Measurements from ENCODE around the gene IFI27L1. TPM values are rescaled to one million over a fixed set of nuclear protein-coding genes. Genes with fewer than 3 reads are reported as not detected.

IFI27L1 gene
- total RNA-seq, 3 donors from 2014 or later: 6.6 to 14.5 (median 10.6) TPM

DNA sequence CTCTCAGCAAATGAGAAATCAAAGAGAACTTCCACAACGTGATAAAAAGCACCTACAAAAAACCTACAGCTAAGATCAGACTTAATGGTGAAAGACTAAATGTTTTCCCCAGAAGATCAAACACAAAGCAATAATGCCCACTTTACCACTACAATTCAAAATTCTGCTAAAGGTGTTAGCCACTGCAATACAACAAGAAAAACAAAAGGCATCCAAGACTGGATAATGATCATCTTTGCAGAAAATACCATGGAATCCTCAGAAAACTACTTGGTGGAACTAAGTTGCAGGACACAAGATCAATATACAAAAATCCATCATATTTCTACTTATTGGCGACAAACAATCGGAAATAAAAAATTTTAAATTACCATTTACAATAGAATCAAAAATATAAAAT is 6.6 kb upstream of the IFI27L1 start:
- TF ChIP-seq POLR2AphosphoS5 (IDR thresholded peaks at IDR 0.05): no peak
- no peak for TF ChIP-seq POLR2A (IDR thresholded peaks at IDR 0.05)
- TF ChIP-seq, protein P1, sequence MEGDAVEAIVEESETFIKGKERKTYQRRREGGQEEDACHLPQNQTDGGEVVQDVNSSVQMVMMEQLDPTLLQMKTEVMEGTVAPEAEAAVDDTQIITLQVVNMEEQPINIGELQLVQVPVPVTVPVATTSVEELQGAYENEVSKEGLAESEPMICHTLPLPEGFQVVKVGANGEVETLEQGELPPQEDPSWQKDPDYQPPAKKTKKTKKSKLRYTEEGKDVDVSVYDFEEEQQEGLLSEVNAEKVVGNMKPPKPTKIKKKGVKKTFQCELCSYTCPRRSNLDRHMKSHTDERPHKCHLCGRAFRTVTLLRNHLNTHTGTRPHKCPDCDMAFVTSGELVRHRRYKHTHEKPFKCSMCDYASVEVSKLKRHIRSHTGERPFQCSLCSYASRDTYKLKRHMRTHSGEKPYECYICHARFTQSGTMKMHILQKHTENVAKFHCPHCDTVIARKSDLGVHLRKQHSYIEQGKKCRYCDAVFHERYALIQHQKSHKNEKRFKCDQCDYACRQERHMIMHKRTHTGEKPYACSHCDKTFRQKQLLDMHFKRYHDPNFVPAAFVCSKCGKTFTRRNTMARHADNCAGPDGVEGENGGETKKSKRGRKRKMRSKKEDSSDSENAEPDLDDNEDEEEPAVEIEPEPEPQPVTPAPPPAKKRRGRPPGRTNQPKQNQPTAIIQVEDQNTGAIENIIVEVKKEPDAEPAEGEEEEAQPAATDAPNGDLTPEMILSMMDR (IDR thresholded peaks at IDR 0.05): no peak
- no peaks in the 10 kb centered on the region for H3K36me3 ChIP-seq
- peaks cover 0 to 18% of the 10 kb centered on the region in 2 donors for H3K9me3 ChIP-seq
- peaks cover 0 to 7% of the 10 kb centered on the region in 2 donors for H3K4me1 ChIP-seq
- DNase-seq (ENCODE audit: low spot score in 2 of 2): no peak
- no peaks in the 10 kb centered on the region for H3K27me3 ChIP-seq
- intact Hi-C loops (cut with DNase I; ENCODE audit: low total_unique reads): no loop called here
- H3K27ac ChIP-seq: no peak overlapping the region
- no peak overlapping the region for H3K4me3 ChIP-seq

DNA sequence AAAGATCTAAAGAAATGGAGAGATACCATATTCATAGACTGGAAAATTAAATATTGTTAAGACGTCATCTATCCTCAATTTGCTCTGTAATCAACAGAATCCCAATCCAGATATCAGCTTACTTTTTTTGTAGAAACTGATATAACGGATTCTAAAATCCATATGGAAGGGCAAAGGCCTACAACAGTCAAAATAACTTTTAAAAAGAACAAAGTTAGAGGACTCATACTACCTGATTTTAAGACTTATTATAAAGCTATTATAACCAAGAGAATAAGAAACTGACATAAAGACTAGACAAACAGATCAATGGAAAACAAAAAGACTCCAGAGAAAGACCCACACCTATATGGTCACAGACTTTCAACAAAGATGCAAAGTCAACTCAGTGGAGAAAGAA is 6.1 kb upstream of the IFI27L1 start:
- Histone ChIP-seq H3K27ac (no peak overlapping the region), H3K27me3 (no peaks in the 10 kb centered on the region), H3K4me3 (no peak overlapping the region), H3K4me1 (peaks cover 0 to 7% of the 10 kb centered on the region in 2 donors), H3K36me3 (no peaks in the 10 kb centered on the region), H3K9me3 (peaks cover 0 to 18% of the 10 kb centered on the region in 2 donors)
- TF ChIP-seq POLR2A (IDR thresholded peaks at IDR 0.05) (no peak), POLR2AphosphoS5 (IDR thresholded peaks at IDR 0.05) (no peak)
- TF ChIP-seq, protein P1 (IDR thresholded peaks at IDR 0.05): no peak
- no peak for DNase-seq (ENCODE audit: low spot score in 2 of 2)
- intact Hi-C loops (cut with DNase I; ENCODE audit: low total_unique reads): no loop called here

DNA sequence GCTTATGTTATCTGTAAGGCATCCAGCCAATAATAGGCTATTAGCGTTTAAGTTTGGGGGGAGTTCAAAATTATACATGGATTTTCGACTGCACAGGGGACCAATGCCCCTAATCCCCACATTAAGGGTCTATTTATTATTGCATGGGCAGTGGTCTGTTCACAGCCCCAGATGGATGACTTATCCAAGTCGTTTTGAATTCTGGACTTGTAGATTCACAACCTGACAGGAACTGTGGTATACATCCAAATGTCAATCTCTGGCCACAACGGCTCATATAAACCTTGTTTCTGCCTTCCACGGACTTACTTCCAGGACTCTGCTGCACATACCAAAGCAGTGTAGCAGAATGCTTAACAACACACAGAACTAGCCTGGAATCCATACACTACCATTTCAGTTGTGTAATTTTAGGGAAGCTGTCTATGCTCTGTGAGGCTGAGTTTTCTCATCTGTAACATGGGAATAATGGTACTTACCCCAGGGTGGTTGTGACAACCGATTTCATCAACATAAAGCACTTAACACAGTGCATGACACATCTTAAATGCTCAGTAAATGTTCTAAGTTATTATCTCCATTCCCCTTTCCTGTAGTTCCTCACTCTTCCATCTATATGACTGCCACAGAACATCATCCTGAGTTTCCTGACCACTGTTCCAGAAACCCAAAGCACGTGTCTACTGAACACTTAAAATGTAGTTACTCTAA is 3.8 kb upstream of the IFI27L1 start:
- peaks cover 0 to 18% of the 10 kb centered on the region in 2 donors for H3K9me3 ChIP-seq
- H3K27ac ChIP-seq: no peak overlapping the region
- intact Hi-C loops (cut with DNase I; ENCODE audit: low total_unique reads): no loop called here
- no peak for DNase-seq (ENCODE audit: low spot score in 2 of 2)
- TF ChIP-seq, protein P1 (IDR thresholded peaks at IDR 0.05): no peak
- no peak for TF ChIP-seq POLR2AphosphoS5 (IDR thresholded peaks at IDR 0.05)
- no peak for TF ChIP-seq POLR2A (IDR thresholded peaks at IDR 0.05)
- H3K36me3 ChIP-seq: no peaks in the 10 kb centered on the region
- H3K4me1 ChIP-seq: peaks cover 0 to 12% of the 10 kb centered on the region in 2 donors
- no peaks in the 10 kb centered on the region for H3K27me3 ChIP-seq
- peak overlapping the region; percentile 5 to 83 (median 32) for H3K4me3 ChIP-seq

DNA sequence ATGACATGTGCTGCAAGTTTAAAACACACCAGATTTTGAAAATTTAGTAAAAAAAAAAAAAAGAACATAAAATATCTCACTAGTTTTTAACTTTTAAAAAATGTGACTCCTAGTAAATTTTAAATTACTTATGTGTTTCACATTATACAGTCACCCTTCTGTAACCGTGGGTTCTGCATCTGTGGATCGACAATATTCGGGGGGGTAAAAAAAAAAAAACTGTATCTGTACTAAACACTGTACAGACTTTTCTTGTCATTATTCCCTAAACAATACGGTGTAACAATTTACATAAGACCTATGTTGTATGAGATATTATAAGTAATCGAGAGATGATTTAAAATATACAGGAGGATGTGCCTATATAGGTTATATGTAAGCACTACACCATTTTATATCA is 3.3 kb upstream of the IFI27L1 start:
- H3K9me3 ChIP-seq: peaks cover 0 to 18% of the 10 kb centered on the region in 2 donors
- H3K27me3 ChIP-seq: no peaks in the 10 kb centered on the region
- no peak overlapping the region for H3K27ac ChIP-seq
- no peak for TF ChIP-seq POLR2A (IDR thresholded peaks at IDR 0.05)
- TF ChIP-seq, protein P1 (IDR thresholded peaks at IDR 0.05): no peak
- no peak for TF ChIP-seq POLR2AphosphoS5 (IDR thresholded peaks at IDR 0.05)
- no peaks in the 10 kb centered on the region for H3K36me3 ChIP-seq
- DNase-seq (ENCODE audit: low spot score in 2 of 2): no peak
- intact Hi-C loops (cut with DNase I; ENCODE audit: low total_unique reads): no loop called here
- H3K4me1 ChIP-seq: peaks cover 0 to 12% of the 10 kb centered on the region in 2 donors
- H3K4me3 ChIP-seq: peak overlapping the region; percentile 83 to 97 (median 97)

DNA sequence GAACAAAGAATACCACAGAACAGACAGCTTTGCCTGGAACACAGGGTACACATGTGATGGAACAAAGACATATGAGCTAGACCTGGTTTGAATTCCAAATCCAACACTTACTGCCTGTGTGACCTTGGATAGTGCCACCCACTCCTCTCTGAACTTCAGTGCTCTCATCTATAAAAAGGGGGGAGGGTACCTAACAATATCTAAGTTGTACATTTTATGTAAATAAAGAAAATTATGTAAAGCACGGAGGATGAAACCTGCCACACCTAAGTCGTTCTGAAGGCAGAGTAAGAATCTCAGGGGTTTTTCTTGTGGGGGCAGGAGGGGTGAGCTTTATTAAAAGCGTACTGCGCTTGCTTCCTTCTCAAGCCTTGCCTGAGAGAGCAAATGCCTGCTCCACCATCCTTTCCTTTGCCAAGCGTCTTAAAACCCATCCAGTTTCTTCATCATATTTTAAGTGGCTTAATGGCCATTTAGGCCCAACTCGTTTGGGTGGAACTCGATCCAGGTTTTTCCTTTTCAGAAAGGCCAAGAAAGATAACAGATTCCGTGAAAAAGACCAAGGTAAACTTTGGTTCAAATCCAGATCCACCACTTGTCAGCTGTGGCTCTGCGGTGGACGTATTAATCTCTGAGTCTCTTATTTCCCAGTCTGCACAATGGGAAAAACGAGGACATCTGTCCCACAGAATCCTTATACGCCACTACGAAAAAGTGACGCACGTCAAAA is 1.1 kb upstream of the IFI27L1 start:
- DNase-seq (ENCODE audit: low spot score in 2 of 2): no peak
- Histone ChIP-seq H3K27me3 (no peaks in the 10 kb centered on the region), H3K4me3 (peak overlapping the region; percentile 83 to 97 (median 97)), H3K36me3 (no peaks in the 10 kb centered on the region), H3K9me3 (peaks cover 0 to 7% of the 10 kb centered on the region in 2 donors), H3K4me1 (peaks cover 0 to 12% of the 10 kb centered on the region in 2 donors), H3K27ac (peak overlapping the region; percentile 86 to 97)
- TF ChIP-seq, protein P1 (IDR thresholded peaks at IDR 0.05): no peak
- TF ChIP-seq POLR2AphosphoS5 (IDR thresholded peaks at IDR 0.05): no peak
- TF ChIP-seq POLR2A (IDR thresholded peaks at IDR 0.05): no peak
- intact Hi-C loops (cut with DNase I; ENCODE audit: low total_unique reads): no loop called here

Data from breast epithelium (tissue), 4 donors.